Vagina (tissue), 2 donors: ENCODE data around the gene IRAG1.

ENCODE experiments used
- POLR2A ChIP-seq, 2 donors: fragments of 450-650 bp; IDR thresholded peaks; one replicate each; pipeline ENCODE4 v1.6.1; 2017; ENCODE audit warnings: antibody characterized with exemption in 2 of 2, mild to moderate bottlenecking in 2 of 2, moderate library complexity in 2 of 2
- POLR2AphosphoS5 ChIP-seq, 2 donors: sonication (generic); formaldehyde crosslinking; IDR thresholded peaks; one replicate each; pipeline ENCODE4 v1.9.0; 2017; ENCODE audit warnings: antibody characterized with exemption in 2 of 2, mild to moderate bottlenecking in 2 of 2, low read depth in 1 of 2; ENCODE audit not compliant: insufficient read depth in 1 of 2
- TF ChIP-seq, protein P1 (sequence below), 3 experiments: fragments of 450-650 bp in 2 of 3; fragments of 200-600 bp in 1 of 3; sonication (generic) in 1 of 3; IDR thresholded peaks; one replicate each; pipeline ENCODE4 v1.5.1; 2017 to 2019; ENCODE audit warnings: antibody characterized with exemption in 3 of 3, mild to moderate bottlenecking in 2 of 3, moderate library complexity in 2 of 3

GRCh38 chr11:10680956-10681487 lies 12.5 kb downstream of the IRAG1 start:
- TF ChIP-seq, protein P1, sequence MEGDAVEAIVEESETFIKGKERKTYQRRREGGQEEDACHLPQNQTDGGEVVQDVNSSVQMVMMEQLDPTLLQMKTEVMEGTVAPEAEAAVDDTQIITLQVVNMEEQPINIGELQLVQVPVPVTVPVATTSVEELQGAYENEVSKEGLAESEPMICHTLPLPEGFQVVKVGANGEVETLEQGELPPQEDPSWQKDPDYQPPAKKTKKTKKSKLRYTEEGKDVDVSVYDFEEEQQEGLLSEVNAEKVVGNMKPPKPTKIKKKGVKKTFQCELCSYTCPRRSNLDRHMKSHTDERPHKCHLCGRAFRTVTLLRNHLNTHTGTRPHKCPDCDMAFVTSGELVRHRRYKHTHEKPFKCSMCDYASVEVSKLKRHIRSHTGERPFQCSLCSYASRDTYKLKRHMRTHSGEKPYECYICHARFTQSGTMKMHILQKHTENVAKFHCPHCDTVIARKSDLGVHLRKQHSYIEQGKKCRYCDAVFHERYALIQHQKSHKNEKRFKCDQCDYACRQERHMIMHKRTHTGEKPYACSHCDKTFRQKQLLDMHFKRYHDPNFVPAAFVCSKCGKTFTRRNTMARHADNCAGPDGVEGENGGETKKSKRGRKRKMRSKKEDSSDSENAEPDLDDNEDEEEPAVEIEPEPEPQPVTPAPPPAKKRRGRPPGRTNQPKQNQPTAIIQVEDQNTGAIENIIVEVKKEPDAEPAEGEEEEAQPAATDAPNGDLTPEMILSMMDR (IDR thresholded peaks at IDR 0.05) = no peak
- TF ChIP-seq POLR2A (IDR thresholded peaks at IDR 0.05) (no peak), POLR2AphosphoS5 (IDR thresholded peaks at IDR 0.05; ENCODE audit: insufficient read depth in 1 of 2, low read depth in 1 of 2) (no peak)
